Fibroblast of mammary gland (primary cell): ENCODE measurements around the gene PHACTR2.

ENCODE experiments used
- DNase-seq: peaks from one replicate; pipeline ENCODE4 v3.0.0-alpha.2; 2010; ENCODE audit warnings: low read depth
- H3K4me3 ChIP-seq: 2 replicates; pipeline ENCODE4 v1.5.1; 2011; ENCODE audit warnings: low read depth, mild to moderate bottlenecking, low read length, moderate library complexity; ENCODE audit not compliant: control insufficient read depth
- TF ChIP-seq, protein P1 (sequence below): conservative IDR thresholded peaks from 2 replicates; pipeline ENCODE4 v1.5.1; 2011; ENCODE audit warnings: low read depth, low read length, inconsistent platforms; ENCODE audit not compliant: control insufficient read depth, insufficient read depth

Gene PHACTR2

DNA sequence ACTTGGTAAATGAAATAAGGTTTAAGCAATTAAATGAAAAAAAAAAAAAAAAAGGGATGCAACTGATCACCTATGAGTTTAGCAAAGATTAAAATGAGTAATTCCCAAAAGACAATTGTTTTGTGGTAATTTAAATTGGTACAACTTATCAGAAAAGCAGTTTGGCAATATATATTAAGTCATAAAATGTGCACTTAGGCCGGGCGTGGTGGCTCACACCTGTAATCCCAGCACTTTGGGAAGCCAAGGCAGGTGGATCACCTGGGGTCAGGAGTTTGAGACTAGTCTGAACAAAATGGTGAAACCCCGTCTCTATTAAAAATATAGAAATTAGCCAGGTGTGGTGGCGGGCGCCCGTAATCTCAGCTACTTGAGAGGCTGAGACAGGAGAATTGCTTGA is 7.9 kb downstream of the PHACTR2 start:
- TF ChIP-seq, protein P1, sequence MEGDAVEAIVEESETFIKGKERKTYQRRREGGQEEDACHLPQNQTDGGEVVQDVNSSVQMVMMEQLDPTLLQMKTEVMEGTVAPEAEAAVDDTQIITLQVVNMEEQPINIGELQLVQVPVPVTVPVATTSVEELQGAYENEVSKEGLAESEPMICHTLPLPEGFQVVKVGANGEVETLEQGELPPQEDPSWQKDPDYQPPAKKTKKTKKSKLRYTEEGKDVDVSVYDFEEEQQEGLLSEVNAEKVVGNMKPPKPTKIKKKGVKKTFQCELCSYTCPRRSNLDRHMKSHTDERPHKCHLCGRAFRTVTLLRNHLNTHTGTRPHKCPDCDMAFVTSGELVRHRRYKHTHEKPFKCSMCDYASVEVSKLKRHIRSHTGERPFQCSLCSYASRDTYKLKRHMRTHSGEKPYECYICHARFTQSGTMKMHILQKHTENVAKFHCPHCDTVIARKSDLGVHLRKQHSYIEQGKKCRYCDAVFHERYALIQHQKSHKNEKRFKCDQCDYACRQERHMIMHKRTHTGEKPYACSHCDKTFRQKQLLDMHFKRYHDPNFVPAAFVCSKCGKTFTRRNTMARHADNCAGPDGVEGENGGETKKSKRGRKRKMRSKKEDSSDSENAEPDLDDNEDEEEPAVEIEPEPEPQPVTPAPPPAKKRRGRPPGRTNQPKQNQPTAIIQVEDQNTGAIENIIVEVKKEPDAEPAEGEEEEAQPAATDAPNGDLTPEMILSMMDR = no peak
- H3K4me3 ChIP-seq = no peak overlapping the region

DNA sequence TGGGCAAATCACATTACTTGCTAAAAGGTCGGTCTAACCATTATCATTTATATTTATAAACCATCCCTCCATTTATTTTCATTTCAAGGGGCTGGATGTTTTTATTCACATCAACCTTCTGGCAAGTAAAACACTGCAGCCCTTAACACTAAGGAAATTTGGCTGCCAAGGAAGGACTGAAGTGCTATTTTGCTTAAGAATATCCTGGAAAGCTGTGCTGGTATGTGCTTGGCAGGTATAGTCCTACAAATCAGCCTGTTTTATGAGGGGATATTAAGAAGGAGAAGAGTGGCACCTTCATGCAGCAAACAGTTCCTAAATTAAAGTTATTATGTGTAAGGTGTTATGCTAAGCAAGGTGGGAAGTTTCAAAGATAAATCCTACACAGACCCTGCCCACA is 9.8 kb downstream of the PHACTR2 start:
- DNase-seq = no peak
- no peak overlapping the region for H3K4me3 ChIP-seq
- TF ChIP-seq, protein P1 = no peak

More for the DNA sequence above, 7.9 kb downstream of the PHACTR2 start:
- no peak for DNase-seq

DNA sequence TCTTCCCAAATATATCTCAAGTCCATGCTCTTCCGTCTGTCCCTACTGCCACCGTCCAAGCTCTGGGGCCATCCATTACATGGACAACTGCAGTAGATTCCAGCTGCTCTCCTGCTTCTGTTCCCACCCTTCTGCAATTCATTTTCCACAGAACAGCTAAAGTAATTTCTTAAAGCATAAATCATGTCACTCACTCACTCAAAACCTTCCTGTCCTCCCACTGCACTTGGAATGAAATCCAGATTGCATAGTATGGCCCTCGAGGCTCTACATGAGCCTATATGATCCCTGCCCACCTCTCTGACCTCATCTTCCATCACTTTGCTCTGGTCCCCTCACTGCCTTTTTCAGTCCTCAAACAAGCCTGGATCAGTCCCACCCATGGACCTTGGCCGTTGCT is 10.9 kb downstream of the PHACTR2 start:
- TF ChIP-seq, protein P1 = no peak
- H3K4me3 ChIP-seq = no peak overlapping the region
- no peak for DNase-seq

DNA sequence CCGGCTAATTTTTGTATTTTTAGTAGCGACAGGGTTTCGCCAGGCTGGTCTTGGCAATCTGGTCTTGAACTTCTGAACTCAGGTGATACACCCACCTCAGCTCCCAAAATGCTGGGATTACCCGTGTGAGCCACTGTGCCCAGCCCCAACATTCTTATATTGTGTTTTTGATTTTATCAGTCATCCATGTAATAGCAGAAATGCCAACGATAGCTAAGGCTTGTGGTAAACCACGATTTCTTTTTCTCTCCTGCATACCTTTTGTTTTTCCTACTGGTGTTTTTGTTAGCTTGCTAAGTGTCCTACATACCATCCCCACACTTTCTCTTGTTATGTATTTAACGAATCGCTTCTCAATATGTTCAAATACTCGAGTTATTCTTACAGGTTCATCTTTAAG is 12.1 kb downstream of the PHACTR2 start:
- DNase-seq = no peak
- TF ChIP-seq, protein P1 = no peak
- no peak overlapping the region for H3K4me3 ChIP-seq

DNA sequence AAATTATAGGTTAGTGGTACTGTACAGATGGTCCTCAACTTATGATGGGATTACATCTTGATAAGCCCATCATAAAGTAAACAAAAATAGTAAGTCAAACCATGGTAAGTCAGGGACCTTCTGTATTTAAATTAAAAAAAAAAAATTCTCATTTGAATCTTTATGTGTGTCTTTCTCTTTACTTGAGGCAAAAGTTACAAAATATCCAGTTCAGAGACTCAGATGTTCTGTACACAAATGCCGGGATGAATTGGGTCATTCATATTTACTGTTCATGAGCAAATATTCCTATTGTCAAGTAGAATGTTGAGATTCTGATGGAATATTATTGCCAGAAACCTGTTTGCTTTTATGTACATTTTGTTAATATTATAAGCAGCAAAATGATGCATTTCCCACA is 13.4 kb downstream of the PHACTR2 start:
- DNase-seq = no peak
- TF ChIP-seq, protein P1 = no peak
- H3K4me3 ChIP-seq = no peak overlapping the region

DNA sequence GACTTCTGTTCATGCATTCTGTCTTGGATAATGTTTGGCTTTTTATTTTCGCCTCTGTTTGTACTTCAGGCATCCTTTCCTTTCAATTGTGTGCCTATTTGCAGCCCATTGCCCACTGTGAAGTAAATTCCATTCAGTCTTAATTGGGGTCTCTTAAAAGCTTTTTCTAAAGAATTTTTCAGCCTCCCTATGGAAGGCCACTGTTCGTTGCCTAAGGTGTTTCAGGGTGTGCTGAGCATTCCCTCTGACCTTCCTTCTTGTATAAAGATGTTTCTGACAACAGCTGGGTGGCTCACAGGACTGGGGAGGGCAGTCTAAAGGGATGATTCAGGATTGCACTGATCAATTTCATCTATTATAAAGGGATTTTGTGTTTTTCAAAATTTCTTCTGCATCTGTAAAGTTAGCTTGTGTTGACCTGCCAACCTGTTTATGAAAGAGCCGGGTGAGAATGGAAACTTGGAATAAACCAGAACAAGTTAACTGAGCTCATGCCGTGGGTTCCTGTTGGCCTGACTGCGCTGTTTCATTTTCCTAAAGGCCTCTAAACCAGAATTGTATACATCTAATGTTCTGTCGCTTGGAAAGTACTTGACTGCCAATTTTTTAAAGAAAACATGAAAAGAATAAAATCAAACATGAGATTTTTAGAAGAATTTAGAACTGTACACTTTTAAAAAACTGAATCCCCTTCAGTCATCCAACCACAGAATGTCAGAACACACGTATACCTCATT is 14.3 kb downstream of the PHACTR2 start:
- DNase-seq = no peak
- TF ChIP-seq, protein P1 = no peak
- H3K4me3 ChIP-seq = no peak overlapping the region

DNA sequence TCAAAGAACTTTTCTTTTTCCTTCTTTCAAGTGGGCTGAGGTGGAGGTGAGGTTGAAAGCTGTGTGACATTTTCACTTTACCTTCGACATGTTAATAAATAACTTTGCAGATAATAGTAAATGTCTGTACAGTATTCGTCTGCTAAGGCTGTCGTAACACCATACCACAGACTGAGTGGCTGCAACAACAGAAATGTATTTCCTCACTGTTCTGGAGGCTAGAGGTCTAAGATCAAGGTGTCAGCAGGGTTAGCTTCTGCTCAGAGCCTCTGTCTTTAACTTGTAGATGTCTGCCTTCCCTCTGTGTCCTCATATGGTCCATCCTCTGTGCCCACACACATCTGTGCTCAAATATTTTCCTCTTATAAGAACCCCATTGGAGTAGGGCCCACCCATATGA is 14.9 kb downstream of the PHACTR2 start:
- TF ChIP-seq, protein P1 = no peak
- DNase-seq = no peak
- H3K4me3 ChIP-seq = no peak overlapping the region
